GM23248 (cell line): Measurements from ENCODE around the gene HIPK2.

Experiments used
- EZH2 ChIP-seq: fragments of 200-600 bp; sonication (generic); IDR thresholded peaks from 2 replicates; pipeline ENCODE4 v1.6.1; 2018; ENCODE audit warnings: antibody characterized with exemption, mild to moderate bottlenecking; ENCODE audit not compliant: insufficient read depth, poor library complexity, severe bottlenecking
- EZH2phosphoT487 ChIP-seq: fragments of 200-600 bp; sonication (generic); IDR thresholded peaks from 2 replicates; pipeline ENCODE4 v1.6.1; 2018; ENCODE audit warnings: antibody characterized with exemption, moderate library complexity, mild to moderate bottlenecking, low read depth; ENCODE audit not compliant: insufficient read depth

DNA sequence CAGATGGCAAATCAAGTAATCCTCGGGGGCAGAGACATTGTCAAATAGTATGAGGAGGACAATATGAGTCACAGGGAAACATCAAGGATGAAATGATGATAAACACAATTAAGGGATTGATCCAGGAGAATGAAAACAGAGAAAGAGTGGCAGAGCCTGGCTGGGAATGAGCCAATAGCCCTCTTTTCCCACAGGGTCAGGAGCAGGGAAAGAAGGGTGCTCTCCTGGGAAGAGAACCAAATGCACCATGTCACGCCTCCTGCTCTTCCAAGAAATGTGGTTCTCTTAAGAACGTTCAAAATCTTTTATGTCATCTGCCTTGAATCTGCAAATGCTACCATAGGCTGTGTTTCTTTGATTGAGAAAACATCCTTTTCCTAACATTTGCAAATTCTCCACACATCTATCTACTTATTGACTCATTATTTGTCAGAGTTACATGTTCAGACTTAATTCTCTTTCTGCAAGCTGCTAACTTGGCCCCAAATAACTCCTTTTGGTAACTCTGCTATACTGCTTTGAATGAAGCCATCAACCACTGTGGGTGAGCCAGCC is 50.6 kb downstream of the HIPK2 start:
- TF ChIP-seq EZH2phosphoT487 (no peak), EZH2 (no peak)
